GM21528 (cell line): Measurements from ENCODE around the gene GTF2IRD1.
"Not testable (repeated sequence)": the region's sequence is repeated elsewhere in the genome, so short reads cannot be mapped to it uniquely, and the experiment has no call there.

Experiments used
- ATAC-seq: cut with Tn5 transposase; IDR thresholded peaks from one replicate; pipeline ENCODE4 v1.9.1; 2021; ENCODE audit warnings: mild to moderate bottlenecking, moderate library complexity; ENCODE audit not compliant: unreplicated experiment, low FRiP score

GTF2IRD1 gene, protein sequence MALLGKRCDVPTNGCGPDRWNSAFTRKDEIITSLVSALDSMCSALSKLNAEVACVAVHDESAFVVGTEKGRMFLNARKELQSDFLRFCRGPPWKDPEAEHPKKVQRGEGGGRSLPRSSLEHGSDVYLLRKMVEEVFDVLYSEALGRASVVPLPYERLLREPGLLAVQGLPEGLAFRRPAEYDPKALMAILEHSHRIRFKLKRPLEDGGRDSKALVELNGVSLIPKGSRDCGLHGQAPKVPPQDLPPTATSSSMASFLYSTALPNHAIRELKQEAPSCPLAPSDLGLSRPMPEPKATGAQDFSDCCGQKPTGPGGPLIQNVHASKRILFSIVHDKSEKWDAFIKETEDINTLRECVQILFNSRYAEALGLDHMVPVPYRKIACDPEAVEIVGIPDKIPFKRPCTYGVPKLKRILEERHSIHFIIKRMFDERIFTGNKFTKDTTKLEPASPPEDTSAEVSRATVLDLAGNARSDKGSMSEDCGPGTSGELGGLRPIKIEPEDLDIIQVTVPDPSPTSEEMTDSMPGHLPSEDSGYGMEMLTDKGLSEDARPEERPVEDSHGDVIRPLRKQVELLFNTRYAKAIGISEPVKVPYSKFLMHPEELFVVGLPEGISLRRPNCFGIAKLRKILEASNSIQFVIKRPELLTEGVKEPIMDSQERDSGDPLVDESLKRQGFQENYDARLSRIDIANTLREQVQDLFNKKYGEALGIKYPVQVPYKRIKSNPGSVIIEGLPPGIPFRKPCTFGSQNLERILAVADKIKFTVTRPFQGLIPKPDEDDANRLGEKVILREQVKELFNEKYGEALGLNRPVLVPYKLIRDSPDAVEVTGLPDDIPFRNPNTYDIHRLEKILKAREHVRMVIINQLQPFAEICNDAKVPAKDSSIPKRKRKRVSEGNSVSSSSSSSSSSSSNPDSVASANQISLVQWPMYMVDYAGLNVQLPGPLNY

DNA sequence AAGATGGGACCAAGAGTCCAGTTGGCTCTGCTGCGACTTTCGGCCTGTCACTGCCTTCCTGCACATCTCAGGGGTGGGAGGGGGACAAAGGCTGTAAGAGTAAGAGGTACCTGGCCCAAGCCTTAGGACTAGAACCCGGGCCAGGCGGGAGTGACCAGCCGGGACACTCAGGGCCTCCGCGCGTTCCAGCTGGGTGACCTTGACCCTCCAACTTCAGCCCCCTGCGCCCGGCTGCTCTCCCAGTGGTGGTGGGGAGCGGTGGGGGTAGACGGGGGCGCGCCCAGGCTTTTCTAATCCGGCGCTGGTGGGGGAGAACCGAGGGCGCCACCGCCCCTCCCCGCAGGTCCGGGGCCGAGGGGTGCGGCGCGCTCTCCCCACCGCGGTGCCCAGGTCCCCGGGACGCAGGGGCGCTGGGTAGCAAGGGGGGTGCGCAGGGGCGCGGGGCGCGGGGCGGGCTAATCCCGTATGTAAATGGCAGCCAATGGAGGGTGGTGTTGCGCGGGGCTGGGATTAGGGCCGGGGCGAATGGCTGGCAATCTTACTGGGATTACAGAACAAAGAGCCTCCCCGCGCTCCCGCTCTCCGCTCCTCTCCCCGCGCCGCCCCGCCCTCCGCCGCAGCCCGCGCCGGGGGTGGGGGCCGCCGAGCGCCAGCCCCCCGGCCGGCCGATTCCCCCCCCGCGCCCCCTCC is at the start of gene GTF2IRD1:
GTF2IRD1 (plus strand) TSS at position 585 of the 690 bp plus-strand sequence. CDS start 54,175 bp downstream, outside the sequence.
- ATAC-seq: no peak

DNA sequence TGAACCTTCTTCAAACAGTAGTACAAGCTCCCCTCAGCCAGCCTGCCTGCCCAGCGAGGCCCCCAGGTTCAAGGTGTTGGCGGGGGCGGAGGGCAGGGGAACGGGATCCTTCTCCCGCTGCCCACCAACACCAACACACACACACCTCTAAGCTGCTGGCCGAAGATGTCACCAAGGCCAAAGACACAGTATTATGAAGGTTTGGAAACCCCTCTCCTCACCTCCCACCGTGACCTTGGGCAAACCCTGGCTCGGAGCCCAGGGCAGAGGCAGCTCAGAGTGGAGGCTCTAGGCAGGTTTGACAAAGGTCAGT is 49.4 kb upstream of the GTF2IRD1 start:
- no peak for ATAC-seq

DNA sequence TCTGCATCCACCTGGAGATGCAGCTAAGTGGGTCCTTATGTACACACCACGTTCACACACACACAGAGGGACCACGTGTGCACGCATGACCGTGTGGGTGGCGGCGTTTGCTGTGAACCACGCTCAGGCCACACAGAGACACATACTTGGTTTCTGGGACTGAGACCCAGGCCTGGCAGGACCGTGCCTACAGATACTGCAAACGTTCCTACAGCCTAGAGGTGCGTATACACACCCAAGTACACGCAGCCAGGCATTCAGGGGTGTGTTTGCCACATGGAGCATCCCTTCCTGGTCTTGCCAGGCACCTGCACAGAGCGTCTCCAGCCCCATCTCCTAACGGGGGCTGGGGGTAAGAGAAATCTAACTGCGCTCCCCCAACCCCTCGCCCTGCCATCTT is 49.0 kb upstream of the GTF2IRD1 start:
- no peak for ATAC-seq

DNA sequence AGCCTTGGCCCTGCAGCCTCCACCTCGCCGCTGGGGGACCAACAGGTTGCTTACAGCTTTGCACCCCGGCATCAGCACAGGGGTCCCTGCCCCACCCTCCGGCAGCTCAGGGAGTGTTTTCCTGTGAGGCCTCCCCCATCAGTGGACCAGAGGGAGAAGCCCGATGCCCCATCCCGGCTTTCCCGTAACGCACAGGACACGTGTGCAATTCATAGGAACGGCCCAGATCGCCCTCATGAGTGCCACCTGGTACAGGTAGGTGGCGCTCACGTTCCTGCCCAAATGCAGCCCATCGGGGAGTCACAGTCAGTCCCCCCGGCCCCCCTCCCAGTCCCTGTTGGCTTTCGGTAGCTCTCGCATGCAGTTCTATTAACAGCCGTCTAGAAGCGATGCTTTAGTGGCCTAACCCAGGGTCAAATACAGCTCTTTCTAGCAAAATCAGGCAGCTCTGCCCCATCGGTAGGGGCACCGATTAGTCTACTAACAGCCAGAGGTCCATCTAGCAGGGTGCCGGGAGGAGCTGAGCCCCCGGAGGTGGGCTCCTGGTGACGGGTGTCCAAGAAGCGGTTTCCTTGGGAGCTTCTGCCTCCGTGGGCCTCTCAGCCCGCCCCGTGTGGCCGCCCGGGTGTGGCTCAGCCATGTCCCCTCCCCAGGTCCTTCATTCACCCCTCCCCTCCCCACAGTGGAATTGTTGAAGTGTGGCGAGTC is 48.4 kb upstream of the GTF2IRD1 start:
- ATAC-seq: no peak

DNA sequence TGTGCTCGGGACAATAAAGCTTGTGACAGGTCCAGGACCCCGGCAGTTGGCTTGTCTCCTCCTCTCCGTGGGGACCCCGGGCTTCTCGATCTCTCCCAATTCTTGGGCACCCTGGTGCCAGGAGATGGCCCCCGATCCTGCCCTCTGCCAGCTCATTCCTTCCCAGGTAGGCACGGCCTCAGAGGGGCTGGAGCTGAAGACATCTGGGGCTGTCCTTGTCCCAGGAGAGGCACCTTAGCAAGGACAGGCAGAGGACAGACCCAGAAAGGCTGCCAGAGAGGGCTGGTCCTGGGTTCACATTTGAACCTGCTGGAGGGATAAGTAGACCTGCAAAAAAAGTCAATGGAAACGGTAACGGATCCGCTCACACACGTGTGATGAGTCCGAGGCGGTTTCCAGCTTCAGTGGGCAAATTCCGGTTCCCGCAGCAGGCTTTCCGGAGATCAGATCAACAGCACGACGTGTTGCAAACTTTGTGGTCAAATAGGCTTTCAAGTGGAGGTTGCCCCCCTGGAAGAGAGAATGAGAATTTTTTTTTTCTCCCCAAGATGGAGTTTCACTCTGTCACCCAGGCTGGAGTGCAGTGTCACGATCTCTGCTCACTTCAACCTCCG is 47.7 kb upstream of the GTF2IRD1 start:
- ATAC-seq: no peak

DNA sequence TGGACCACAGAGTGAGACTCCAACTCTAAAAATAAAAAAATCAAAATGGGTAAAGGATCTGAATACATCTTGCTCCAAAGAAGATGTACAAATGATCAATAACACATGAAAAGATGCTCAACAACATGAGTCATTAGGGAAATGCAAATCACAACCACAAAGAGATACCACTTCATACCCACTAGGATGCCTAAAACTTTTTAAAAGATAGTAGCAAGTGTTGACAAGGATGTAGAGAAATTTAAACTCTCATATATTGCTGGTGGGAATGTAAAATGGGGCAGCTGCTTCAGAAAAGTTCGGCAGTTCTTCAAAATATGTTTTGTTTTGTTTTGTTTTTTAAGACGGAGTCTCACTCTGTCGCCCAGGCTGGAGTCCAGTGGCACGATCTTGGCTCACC is 45.7 kb upstream of the GTF2IRD1 start:
- no peak for ATAC-seq

DNA sequence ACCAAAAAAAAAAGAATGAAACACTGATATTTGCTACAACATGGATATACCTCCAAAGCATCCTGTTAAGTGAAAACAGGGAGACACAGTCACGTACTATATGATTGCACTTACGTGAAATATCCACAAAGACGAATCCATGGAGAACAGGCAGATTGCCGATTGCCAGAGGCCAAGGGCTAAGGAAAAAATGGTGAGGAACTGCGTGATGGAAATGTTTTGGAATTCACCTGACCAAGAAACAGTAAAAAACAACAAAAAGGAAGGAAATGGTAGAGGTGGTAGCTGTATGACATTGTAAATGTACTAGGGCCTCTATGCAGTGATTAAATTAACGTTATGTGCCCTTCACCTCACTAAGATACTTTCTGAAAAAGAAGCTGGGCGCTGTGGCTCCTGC is 44.1 kb upstream of the GTF2IRD1 start:
- no peak for ATAC-seq

DNA sequence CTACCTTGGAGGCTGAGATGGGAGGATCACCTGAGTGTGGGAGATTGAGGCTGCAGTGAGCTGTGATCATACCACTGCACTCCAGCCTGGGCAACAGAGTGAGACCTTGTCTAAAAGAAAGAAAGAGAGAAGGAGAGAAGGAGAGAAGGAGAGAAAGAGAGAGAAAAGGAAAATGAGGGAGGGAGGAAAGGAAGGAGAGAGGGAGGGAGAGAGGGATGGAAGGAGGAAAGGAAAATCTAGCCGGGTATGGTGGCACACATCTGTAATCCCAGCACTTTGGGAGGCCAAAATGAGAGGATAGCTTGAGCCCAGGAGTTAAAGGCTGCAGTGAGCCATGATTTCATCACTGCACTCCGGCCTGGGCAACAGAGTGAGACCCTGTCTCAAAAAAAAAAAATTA is 42.9 kb upstream of the GTF2IRD1 start:
- no peak for ATAC-seq

DNA sequence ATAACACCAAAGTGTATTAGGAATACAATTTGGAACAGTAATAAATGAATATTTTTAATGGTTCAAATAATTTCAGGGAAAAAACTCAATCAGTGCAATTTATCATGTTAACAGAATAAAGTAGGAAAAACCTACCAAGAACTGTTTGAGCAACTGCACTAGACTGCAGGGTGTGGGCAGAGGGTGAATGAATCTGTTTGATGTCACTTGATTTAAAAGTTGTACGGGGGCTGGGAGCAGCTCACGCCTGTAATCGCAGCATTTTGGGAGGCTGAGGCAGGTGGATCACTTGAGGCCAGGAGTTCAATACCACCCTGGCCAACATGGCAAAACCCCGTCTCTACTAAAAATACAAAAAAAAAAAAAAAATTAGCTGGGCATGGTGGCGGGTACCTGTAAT is 42.1 kb upstream of the GTF2IRD1 start:
- not testable (repeated sequence) for ATAC-seq

DNA sequence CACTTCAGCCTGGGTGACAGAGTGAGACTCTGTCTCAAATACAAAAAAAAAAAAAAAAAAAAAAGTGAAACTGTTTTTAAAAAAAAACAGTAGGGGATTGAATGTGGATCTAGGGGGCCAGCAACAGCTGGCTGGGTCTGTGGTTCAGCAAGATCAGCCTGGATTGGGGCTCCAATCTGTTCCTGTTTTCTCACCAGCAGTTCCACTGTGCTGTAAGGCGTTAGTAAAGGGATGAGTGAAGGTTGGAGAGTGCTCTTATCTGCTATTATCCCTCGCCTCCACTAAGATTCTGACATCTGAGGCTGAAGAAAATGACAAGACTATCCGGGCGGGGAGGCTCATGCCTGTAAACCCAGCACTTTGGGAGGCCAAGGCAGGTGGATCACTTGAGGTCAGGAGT is 41.6 kb upstream of the GTF2IRD1 start:
- ATAC-seq: no peak

DNA sequence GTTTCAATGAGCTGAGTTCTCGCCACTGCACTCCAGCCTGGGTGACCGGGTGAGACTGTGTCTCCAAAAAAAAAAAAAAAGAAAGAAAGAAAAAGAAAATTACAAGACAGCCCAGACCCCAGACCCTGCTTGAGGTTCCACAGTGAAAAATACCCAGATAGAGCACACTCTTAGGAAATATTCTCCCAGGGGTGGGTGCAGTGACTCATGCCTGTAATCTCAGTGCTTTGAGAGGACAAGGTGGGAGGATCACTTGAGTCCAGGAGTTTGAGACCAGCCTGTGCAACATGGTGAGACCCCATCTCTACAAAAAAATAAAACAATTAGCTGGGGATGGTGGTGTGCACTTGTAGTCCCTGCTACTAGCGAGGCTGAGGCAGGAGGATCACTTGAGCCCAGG is 41.1 kb upstream of the GTF2IRD1 start:
- no peak for ATAC-seq

DNA sequence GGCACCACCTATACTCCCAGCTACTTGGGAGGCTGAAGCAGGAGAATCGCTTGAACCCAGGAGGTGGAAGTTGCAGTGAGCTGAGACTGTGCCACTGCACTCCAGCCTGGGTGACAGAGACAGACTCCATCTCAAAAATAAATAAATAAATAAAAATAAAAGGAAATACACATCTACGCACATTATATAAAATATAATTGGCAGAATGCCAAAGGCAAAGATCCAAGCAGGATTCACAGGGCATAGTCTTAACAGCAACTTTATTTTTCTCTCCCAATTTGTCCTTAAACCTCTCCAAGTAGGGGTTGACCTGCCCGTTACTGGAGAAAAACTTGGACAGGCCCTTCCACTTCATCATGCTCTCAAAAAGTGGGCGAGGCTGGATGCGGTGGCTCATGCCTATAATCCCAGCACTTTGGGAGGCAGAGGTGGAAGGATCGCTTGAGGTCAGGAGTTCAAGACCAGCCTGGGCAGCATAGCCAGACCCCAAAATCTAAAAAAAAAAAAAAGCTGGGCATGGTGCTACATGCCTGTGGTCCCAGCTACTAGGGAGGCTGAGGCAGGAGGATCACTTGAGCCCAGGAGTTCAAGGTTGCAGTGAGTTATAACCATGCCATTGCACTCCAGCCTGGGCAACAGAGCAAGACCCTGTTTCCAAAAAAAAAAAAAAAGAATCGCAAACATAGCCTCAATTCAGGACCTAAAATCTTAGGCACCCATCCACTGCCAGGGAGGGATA is 38.9 kb upstream of the GTF2IRD1 start:
- ATAC-seq: not testable (repeated sequence)

DNA sequence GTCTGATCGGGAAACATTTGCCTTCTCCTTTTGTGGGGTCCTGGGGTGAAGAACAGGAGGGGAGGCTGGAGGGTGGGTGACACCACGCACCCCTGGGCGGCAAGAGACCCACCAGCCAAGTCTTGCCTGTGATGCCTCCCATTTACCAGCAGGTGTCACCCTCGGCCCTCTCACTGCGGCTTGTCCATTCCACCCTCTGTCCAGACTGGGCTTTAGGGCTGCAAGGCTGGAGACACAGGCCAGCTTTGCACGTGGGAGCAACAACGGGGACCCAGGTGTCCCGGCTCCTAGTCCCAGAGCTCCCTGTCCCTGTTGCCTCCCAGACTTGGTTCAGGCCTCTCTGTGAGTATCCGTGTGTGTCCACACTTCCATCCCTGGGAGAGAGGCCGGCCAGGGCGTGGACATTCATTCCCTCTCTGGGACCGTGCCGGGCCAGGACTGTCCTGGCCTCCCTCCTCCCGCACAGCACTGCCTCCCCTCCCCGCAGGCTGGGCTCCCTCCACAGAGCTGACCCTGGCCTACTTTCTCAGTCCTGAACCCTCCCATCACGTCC is 36.2 kb upstream of the GTF2IRD1 start:
- no peak for ATAC-seq

DNA sequence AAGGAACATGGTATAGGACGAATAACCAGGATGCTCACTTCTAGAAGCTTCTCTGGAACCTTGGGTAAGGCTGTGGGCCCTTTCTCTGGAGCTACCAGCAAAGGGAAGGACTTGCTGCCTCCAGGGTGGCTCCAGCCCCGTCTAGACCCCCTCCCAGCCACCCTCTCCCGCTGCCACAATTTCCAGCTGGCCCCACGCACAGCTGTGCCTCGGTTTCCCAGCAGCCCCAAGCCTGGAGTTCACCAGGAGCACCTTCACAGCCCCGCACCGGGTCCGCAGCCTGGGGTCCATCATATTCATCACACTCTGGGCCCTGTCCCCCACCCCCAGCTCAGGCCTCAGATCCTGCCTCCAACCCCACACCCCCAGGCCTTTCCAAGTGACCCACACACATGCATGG is 35.6 kb upstream of the GTF2IRD1 start:
- ATAC-seq: no peak

DNA sequence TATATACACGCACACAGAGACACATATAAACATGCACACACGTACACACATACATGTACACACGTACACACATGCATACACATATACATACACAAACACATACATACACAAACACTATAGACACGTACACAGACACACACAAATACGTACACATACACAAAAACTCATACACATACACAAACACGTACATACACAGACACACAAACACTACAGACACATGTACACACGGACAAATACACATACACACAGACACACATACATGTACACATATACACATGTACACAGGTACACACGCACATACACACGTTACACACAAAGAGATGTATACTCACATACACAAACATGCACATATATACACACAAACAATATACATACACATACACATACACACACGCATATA is 35.2 kb upstream of the GTF2IRD1 start:
- no peak for ATAC-seq

DNA sequence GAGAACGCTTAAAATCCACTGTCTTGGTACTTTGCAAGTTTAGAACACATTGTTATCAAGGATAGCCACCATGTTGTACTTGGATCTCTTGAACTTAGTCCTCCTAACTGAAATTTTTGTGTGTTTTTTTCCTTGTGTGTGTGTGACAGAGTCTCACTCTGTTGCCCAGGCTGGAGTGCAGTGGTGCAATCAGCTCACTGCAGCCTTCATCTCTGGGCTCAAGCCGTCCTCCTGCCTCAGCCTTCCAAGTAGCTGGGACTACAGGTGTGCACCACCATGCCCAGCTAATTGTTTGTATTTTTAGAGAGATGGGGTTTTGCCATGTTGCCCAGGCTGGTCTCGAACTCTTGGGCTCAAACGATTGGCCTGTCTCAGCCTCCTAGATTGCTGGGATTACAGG is 34.5 kb upstream of the GTF2IRD1 start:
- ATAC-seq: not testable (repeated sequence)

DNA sequence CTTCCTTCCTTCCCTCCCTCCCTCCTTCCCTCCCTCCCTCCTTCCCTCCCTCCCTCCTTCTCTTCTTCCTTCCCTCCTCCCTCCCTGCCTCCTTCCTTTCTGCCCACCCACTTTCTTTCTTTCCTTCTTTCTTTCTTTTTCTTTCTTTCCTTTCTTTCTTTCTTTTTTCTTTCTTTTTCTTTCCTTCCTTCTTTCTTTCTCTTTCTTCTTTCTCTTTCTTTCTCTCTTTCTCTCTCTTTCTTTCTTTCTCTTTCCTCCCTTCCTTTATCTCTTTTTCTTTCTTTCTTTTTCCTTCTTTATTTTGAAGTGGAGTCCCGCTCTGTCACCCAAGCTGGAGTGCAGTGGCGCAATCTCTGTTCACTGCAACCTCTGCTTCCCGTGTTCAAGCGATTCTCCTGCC is 33.7 kb upstream of the GTF2IRD1 start:
- ATAC-seq: no peak

DNA sequence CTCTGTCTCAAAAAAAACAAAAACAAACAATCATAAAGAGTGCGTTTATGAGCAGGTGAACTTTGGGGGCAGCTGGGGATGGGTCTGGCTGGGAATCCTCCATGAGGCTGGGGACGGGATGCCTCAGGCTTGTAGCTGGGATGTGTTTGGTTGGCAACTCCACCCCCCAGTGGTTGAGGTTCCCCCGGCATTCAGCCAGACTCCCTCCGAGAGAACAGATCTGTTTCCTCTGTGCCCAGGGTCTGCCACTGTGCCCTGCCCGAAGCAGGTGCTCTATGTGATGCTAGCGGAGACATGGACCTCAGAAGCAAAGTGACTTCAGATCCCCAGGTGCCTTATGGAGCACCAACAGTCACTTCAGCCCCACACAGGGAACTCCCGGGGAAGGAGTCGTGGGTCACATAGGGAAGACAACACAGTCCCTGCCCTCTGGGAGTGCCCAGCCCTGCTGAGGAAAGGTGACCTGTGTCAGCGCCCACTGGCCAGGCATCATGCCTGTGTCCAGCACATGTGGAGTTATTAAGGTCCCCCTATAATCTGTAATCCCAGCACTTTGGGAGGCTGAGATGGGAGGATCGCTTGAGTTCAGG is 29.3 kb upstream of the GTF2IRD1 start:
- ATAC-seq: no peak

DNA sequence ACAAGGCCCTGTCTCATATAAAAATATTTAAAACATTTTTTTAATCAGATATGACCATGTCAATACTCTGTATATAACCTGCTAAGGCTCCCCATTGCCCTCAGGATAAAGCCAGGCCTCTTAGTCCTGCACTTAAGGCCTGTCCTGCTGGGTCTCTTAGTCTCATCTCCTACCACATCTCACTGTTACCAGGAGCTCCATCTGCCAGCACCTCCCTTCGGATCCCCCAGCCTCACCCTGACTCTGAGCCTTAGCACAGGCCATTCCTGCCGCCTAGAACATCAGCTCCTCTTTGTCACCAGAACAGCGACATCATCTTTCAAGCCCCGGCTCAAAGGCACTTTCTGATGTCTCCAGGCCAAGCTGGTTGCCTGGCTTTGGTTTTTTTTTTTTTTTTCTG is 25.7 kb upstream of the GTF2IRD1 start:
- no peak for ATAC-seq
